Ovary (tissue), 9 donors: ENCODE results near the gene RSRC1. TPM values are rescaled to one million over a fixed set of nuclear protein-coding genes. Genes with fewer than 3 reads are reported as not detected.

Source experiments
- DNase-seq, 5 donors: peaks; one replicate each; pipeline ENCODE4 v3.0.0-alpha.2; 2019 to 2020
- H3K27ac ChIP-seq, 2 donors: fragments of 200-600 bp; one replicate each; pipeline versions ENCODE4 v1.5.1 to v1.8.0; 2019 to 2022
- H3K27me3 ChIP-seq: fragments of 200-600 bp; one replicate; pipeline ENCODE4 v1.8.0; 2022
- H3K36me3 ChIP-seq: fragments of 200-600 bp; sonication (generic); one replicate; pipeline ENCODE4 v1.5.1; 2019
- H3K4me1 ChIP-seq: one replicate; pipeline ENCODE4 v1.8.1; 2013; ENCODE audit warnings: mild to moderate bottlenecking, moderate library complexity; ENCODE audit not compliant: insufficient read depth
- H3K4me3 ChIP-seq: fragments of 200-600 bp; sonication (generic); one replicate; pipeline ENCODE4 v1.5.1; 2017
- H3K9me3 ChIP-seq, 2 donors: fragments of 200-600 bp in 1 of 2; sonication (generic) in 1 of 2; one replicate each; pipeline versions ENCODE4 v1.5.1 to v1.8.1; 2013 to 2019; ENCODE audit warnings: mild to moderate bottlenecking in 1 of 2, moderate library complexity in 1 of 2
- CTCF ChIP-seq, 3 donors: fragments of 450-650 bp in 2 of 3; fragments of 200-600 bp in 1 of 3; IDR thresholded peaks; one replicate each; pipeline versions ENCODE4 v1.5.1 to v1.8.0; 2016 to 2022; ENCODE audit warnings: antibody characterized with exemption in 3 of 3, mild to moderate bottlenecking in 1 of 3
- EP300 ChIP-seq: sonication (generic); formaldehyde crosslinking; IDR thresholded peaks from one replicate; pipeline ENCODE4 v1.6.1; 2017; ENCODE audit warnings: antibody characterized with exemption
- POLR2A ChIP-seq: fragments of 450-650 bp; IDR thresholded peaks from one replicate; pipeline ENCODE4 v1.6.1; 2017; ENCODE audit warnings: antibody characterized with exemption, mild to moderate bottlenecking, moderate library complexity
- WGBS, 3 donors: extraction: QIAGEN DNeasy Blood & Tissue Kit in 1 of 3; methylation state at CpG; one replicate each; pipeline versions ENCODE4 v1.1.5 to v1.1.7; 2013 to 2017; 5-methylcytosine and 5-hydroxymethylcytosine counted together
- intact Hi-C, 4 donors: fragments of 100-400 bp; cut with DNase I; formaldehyde crosslinking; loops; one replicate each; pipeline versions ENCODE4 v1.11.0 to v1.15.1; 2022 to 2023
- polyA plus RNA-seq, 2 donors: library from polyadenylated mRNA; stranded (reverse); fragments of 200-250 nt in 1 of 2; fragments of 350-450 nt in 1 of 2; fragmentation: Illumina TruSeq in 1 of 2; extraction: RNeasy Lipid Tissue Mini Kit (QIAGEN cat#74804) in 1 of 2; gene quantifications; one replicate each; pipeline ENCODE4 v1.2.3, GENCODE V29; 2013 to 2014
- total RNA-seq, 7 donors: library from RNA; depleted of rRNA in 2 of 7; stranded (reverse); fragments of >200 nt in 2 of 7; fragmentation: NEBNext Ultra II Directional in 3 of 7; extraction: Animal tissue kit (Norgen Biotek cat#: 25700) in 3 of 7; gene quantifications; one replicate each; pipeline versions ENCODE4 v1.1.0 to v1.2.4, GENCODE V29; 2016 to 2023
- donor health status: DM: no; HTN: no; CAD: no; lungs with moderate emphysema.
- donor health status: DM: no; HTN: no; CAD: no.
- donor health status: Bipolar disorder and iron deficiency.
- donor health status: DM: yes; HTN: yes; CAD: no.
- donor health status: DM: no; HTN: no; CAD: no.
- donor health status: DM: yes; HTN: yes; CAD: no.

The RSRC1 gene
- total and polyA plus RNA-seq, 9 donors, result 13.4 to 45.1 (median 31.8) TPM

DNA sequence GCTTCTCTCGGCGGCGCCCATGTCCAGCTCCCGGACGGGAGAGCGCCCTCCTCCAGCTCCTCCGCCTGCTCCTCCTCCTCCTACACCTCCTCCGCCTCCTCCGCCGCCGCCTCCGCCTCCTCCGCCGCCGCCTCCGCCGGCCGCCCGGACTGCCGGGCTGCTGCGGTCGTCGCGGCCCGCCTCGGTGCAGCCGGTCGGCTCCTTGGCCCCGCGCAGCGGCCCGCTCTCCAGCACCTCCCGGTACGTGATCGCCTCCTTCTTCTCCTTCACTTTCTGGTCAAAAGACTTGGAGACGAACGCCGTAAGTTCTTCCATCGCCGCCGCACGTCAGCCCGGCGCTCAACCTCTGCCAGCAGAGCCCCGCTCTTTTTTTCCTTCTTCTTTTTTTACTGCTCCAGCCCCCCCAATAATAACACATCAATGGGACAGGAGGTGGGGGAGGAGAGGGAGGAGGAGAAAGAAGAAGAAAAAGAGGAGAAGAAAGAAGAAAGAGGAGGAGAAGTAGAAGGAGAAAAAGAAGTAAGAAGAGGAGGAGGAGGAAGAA, 4.1 kb upstream of the RSRC1 start:
- H3K27ac ChIP-seq, result no peak overlapping the region
- WGBS, 3 donors, result 1 to 2% (median 1%) methylated on average over 40 to 45 of the region's 45 CpGs

GRCh38 chr3:158106766-158107471, 3.0 kb upstream of the RSRC1 start:
- TF ChIP-seq POLR2A (no peak), EP300 (no peak), CTCF (IDR thresholded peaks at IDR 0.05) (no peak)
- peak overlapping the region; percentile 35 for H3K4me3 ChIP-seq
- no peaks in the 10 kb centered on the region for H3K9me3 ChIP-seq
- H3K27me3 ChIP-seq, result peaks cover 9% of the 10 kb centered on the region
- intact Hi-C loops, result no loop called here
- H3K27ac ChIP-seq, result no peak overlapping the region
- no peaks in the 10 kb centered on the region for H3K36me3 ChIP-seq
- DNase-seq, result peak in 1 of 5 donors; percentile 16
- whole genome bisulfite sequencing, 3 donors, result 6 to 7% (median 6%) methylated on average over 37 of the region's 37 CpGs
- H3K4me1 ChIP-seq, result peaks cover 8% of the 10 kb centered on the region

More for the DNA sequence above, 4.1 kb upstream of the RSRC1 start:
- H3K27me3 ChIP-seq, result peaks cover 9% of the 10 kb centered on the region
- peak overlapping the region; percentile 35 for H3K4me3 ChIP-seq
- peaks cover 6% of the 10 kb centered on the region for H3K4me1 ChIP-seq
- no peaks in the 10 kb centered on the region for H3K9me3 ChIP-seq
- DNase-seq, result peak in 1 of 5 donors; percentile 13
- intact Hi-C loops, result no loop called here
- no peaks in the 10 kb centered on the region for H3K36me3 ChIP-seq
- TF ChIP-seq CTCF (IDR thresholded peaks at IDR 0.05) (no peak), EP300 (no peak), POLR2A (no peak)

GRCh38 chr3:158107605-158108444, 2.1 kb upstream of the RSRC1 start:
- Histone ChIP-seq H3K36me3 (no peaks in the 10 kb centered on the region), H3K27ac (no peak overlapping the region), H3K4me3 (no peak overlapping the region), H3K9me3 (no peaks in the 10 kb centered on the region), H3K27me3 (peaks cover 9% of the 10 kb centered on the region), H3K4me1 (peaks cover 8% of the 10 kb centered on the region)
- 24 to 28% (median 24%) methylated on average over 15 of the region's 15 CpGs for WGBS, 3 donors
- no peak for DNase-seq
- intact Hi-C loops, result no loop called here
- TF ChIP-seq CTCF (IDR thresholded peaks at IDR 0.05), result no peak
- TF ChIP-seq EP300, result no peak
- no peak for TF ChIP-seq POLR2A

DNA sequence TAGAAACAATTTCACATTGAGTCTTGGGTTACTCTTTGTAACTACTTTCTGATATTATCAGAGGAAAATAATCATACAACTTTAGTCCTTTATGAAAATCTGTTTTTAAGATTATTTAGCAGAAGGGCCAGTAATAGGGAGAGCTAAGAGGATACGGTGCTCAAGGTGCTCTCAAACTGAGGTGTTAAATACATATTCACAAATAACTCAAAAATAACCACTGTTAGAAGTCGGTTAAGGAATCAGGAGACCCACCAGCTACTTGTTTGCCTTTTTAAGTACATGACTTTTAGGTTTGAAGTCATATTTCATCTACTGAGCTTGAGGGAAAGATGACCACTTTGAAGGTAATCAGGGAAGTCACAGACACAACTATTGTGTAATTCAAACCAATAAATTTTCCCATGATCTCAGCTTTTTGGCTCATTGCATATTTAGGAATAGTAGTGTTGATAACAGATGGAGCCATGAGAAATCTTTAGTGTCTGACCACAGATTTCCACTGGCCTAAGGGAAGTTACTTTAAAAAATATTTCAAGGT, 1.4 kb upstream of the RSRC1 start:
- DNase-seq, result no peak
- H3K4me3 ChIP-seq, result no peak overlapping the region
- peaks cover 7% of the 10 kb centered on the region for H3K27me3 ChIP-seq
- H3K9me3 ChIP-seq, result peaks cover 0 to 3% of the 10 kb centered on the region in 2 donors
- H3K4me1 ChIP-seq, result peaks cover 6% of the 10 kb centered on the region
- no peaks in the 10 kb centered on the region for H3K36me3 ChIP-seq
- intact Hi-C loops, result no loop called here
- H3K27ac ChIP-seq, result no peak overlapping the region
- TF ChIP-seq POLR2A (no peak), EP300 (no peak), CTCF (IDR thresholded peaks at IDR 0.05) (no peak)
- WGBS, 3 donors, result 28 to 36% (median 32%) methylated on average over 2 of the region's 2 CpGs
